Measurements from ENCODE around the gene DLG1.
"Not testable (repeated sequence)": the region's sequence is repeated elsewhere in the genome, so short reads cannot be mapped to it uniquely, and the experiment has no call there.

Gene DLG1

GRCh38 chr3:197093871-197094270, 204.5 kb downstream of the DLG1 start:
- no peak for DNase-seq (ENCODE audit: low spot score)

DNA sequence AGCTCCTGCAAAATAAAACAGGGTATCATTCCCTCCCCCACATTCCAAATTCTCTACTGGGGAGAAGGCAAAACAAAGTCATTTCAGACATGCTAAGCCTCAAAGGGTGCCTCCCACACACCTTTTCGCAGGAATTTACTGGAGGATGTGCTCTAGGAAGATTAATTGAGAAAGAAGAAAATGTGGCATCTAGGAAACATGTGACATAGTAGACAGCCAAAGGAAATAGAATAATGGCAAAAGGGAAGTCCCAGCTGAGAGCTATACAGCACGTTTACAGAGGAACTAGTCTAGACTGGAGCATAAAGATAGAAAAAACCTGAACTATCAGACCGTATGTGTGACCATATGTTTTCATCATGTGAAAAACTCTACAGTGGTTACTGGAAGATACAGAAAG, 210.0 kb downstream of the DLG1 start:
- no peak for DNase-seq (ENCODE audit: low spot score)

DNA sequence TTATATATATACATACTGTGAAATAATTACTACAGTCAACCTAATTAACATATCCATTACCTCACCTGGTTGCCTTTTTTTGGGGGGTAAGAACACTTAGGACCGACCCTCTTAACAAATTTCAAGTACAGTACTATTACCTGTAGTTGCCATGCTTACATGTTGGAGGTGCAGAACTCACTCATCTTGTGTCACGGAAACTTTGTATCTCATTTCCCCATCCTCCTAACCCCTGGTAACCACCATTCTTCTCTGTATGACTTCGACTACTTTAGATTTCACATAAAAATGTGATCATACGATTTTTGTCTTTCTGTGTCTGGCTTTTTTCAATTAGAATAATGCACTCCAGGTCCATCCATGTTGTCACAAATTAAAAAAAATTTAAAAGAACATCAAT, 213.3 kb downstream of the DLG1 start:
- no peak for DNase-seq (ENCODE audit: low spot score)

DNA sequence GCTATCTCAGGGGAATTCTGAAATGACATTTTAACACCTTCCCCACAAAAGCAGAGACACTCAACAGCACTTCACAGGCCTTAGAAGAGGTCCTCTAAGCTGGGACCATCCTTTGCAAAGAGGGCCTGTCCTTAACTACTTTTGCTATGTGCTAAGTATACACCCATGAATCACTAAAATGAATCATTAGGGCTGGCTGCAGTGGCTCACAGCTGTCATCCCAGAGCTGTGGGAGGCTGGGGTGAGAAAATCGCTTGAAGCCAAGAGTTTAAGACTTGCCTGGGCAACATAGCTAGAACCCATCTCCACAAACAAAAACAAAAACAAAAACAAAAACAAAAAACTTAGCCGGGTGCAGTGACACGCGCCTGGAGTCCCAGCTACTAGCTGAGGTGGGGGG, 214.9 kb downstream of the DLG1 start:
- DNase-seq (ENCODE audit: low spot score): no peak

- DNase-seq (ENCODE audit: low spot score): no peak
These were observed 215.5 kb downstream of the DLG1 start for GRCh38 chr3:197082871-197083270.

GRCh38 chr3:197080344-197080743, 218.1 kb downstream of the DLG1 start:
- no peak for DNase-seq (ENCODE audit: low spot score)

DNA sequence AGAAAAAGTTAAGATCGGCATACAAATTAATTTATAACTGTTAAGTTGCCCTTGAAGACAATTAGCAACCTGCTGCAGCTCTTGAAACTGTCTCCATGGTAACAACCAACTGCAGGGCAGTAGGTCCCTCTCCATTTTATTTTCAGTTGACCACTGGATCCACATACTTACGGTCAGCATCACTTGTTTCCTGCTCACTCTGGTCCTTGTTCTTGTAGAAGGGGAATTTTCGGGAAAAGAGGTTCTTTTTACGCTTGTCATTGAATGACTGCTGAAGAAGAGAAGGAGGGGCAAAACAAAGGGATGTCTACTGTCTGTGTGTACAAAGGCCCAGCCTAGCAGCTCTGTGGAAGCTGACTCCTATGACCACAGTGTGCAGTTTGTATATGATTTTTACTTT, 222.0 kb downstream of the DLG1 start:
- no peak for DNase-seq (ENCODE audit: low spot score)

DNA sequence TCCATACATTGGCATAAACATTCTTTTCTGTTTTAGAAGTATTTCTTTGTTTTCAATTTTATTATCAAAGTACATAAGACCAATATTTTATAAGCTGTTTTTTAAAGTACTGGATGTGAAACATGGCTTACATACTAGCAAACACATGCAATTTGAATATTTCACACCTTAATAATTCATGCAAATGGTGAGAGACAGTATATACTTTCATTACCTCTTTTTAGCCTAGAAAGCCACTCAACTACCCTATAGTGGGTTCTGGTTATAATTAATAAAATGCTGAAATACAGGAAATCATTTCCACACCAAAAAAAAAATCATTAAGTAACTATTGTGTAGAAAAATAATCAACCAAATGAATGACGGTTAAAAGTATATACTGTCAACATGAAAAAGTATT, 230.3 kb downstream of the DLG1 start:
- DNase-seq (ENCODE audit: low spot score): no peak

DNA sequence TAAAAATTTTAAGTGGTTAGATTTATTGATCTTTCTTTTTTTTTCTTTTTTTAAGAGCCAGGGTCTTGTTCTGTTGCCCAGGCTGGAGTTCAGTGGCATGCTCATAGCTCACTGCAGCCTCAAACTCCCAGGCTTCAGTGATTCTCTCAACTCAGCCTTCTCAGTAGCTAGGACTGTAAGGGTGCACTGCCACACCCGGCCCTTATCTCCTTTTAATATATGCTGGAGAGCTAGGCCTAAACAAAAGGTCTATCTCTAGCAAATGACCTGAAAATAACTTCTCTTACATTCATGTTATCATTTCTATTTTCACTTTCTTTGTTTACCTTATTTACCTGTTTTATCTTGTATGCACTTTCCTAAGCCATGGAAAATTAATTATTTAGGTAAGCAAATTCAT, 233.6 kb downstream of the DLG1 start:
- DNase-seq (ENCODE audit: low spot score): no peak

DNA sequence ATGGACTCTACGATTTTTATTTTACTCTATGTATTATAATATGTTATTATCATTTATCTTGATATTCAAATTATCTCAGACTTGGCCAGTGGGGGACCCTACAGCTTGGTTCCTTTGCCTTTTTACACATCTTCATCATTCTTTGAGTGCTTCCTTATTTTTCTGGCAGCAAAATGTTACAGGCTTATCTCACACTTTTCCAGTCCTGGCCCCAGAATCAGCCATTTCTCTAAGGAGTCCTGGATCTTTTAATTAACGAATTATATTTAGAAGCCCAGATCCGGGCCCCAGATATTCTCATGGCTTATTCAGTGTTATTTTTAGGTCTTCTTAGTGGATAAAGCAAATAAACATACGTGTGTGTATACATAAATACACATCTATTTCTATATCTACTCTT, 236.0 kb downstream of the DLG1 start:
- DNase-seq (ENCODE audit: low spot score): no peak

DNA sequence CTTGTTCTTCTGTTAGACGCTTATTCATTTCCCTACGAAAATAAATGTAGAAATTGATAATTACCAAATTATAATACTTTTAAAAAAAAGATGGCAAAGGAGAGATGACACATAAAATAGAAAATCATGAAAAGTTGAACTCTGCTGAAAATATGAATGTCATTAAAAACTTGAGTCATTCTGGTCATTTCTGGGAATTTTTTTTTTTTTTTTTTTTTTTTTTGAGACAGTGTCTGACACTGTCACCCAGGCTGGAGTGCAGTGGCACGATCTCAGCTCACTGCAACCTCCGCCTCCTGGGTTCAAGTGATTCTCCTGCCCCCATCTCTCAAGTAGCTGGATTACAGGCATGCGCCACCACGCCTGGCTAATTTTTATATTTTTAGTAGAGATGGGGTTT, 246.8 kb downstream of the DLG1 start:
- DNase-seq (ENCODE audit: low spot score): not testable (repeated sequence)

DNA sequence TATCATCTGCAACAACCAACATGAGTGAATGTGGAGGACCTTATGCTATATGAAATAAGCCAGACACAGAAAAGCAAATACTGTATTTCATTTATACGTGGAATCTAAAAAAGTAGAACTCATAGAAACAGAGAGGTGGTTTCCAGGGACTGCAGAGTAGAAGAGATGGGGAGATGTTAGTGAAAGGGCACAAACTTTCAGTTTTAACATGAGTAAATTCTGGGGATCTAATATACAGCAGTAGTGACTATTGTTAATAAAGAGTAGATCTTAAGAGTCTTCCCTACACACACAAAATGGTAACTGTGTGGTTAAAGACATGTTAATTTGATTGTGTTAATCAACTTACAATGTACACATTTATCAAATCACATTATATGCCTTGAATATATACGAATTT, 247.9 kb downstream of the DLG1 start:
- DNase-seq (ENCODE audit: low spot score): no peak

DNA sequence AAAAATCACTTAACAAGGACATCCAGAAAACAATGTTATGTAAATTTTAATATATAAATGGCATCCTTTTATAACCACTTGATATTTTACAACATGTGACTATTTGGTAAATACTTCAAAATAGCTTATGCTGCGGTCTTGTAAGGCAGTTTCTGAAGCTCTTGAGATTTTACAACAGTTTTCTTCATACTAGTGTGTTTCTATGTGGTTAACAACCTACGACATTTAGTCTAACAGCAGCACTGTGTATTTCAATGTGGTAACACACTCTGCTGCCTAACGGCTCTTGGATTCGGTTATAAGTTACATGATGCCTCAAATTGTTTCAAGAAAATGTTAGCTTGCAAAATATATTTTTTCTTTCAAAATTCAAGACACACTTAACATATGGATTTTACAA, 255.9 kb downstream of the DLG1 start:
- no peak for DNase-seq (ENCODE audit: low spot score)

DNA sequence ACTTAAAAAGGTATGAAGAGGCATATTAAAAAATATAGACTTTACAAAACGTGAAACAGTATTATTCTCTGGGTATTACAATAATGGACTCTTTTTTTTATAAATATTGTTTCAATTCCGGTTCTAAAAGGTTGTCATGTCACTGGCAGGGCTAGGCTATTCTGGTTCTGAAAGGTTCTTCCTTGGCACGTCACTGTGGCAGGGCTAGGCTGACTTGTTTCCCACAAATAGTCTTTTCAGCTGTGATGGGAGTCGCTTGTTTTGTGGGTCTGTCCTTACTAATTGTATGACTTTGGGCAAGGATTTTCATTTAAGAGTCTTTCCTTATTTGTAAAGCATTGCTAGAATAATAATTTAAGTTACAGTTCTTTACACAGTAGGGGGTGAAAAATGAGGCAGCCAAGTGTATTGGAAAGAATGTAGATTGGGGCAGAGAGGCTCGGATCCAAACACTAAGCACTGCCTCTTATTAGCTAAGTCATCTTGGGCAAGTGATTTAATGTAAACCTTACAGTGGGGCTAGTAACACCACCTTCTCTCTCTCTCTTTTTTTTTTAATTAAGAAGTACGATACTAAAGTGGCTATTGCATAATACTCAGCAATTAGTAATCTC, 256.4 kb downstream of the DLG1 start:
- DNase-seq (ENCODE audit: low spot score): no peak

- no peak for DNase-seq (ENCODE audit: low spot score)
These were observed 257.8 kb downstream of the DLG1 start for GRCh38 chr3:197040658-197041057.

- no peak for DNase-seq (ENCODE audit: low spot score)
These were observed 259.5 kb downstream of the DLG1 start for GRCh38 chr3:197038679-197039462.

DNA sequence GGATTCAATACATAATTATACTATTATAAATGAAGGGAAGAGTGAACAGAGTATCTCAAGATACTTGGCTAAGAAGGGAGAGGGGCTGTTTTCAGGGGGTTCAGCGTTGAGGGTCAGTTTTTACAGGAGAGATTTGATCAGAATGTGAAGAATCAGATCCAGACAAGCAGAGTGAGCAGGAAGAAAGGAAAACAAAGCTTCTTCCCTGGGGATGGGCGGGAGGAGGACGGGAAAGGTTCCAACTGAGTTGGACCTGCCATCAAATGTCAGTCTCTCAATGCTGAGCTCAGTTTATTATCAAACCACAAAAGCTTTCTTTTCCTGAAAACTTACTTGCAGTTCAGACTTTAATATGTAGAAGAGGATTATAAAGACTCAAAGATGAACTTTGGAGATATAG, 262.8 kb downstream of the DLG1 start:
- DNase-seq (ENCODE audit: low spot score): no peak

GRCh38 chr3:197034778-197035177, 263.6 kb downstream of the DLG1 start:
- not testable (repeated sequence) for DNase-seq (ENCODE audit: low spot score)

- DNase-seq (ENCODE audit: low spot score): not testable (repeated sequence)
These were observed 264.6 kb downstream of the DLG1 start for GRCh38 chr3:197033764-197034163.

DNA sequence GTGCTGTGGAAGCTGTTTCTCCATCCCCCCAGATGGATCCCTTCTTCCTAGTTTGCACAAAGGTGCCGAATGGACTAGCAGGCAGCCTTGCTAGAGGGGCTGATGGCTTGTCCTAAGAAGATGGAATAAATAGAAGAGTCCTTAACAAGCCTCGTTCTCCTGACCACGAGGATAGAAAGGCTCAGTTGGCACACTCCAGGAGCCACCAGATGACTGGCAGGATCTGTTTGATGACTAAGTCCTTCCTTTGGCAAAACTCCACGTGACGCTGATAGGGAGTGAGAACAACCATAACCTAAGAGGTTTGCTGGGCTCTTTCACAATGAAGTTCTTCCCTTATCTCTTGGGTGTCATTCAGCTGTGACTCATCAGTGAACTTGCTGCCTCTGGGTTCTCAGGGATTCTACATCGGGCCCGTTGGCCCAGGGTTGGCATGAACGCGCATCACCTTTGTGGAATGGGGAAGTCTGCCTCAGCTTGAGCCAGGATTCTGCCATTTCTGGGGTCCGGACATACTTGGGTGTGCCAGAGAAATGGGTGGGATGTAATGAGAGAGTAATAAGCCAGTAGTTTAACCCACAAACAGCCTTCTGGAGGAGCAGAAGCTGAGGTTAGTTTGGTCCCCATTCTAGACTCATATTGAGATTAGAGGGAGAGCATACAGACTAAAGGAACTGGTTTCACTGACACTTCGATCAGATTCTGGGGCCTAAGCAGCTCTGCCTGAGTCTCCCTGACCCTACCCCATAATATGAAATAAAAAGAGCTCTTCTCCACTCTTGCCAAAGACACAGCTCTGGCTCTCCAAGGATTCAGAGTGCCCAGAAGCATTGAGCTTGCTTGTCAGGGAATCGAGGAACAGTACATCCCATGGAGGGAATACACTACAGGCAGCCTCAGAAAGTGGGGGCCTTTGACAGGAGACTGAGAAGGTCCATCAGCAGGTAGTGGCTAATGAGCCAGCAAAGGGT, 266.8 kb downstream of the DLG1 start:
- DNase-seq (ENCODE audit: low spot score): peak; percentile 87

DNA sequence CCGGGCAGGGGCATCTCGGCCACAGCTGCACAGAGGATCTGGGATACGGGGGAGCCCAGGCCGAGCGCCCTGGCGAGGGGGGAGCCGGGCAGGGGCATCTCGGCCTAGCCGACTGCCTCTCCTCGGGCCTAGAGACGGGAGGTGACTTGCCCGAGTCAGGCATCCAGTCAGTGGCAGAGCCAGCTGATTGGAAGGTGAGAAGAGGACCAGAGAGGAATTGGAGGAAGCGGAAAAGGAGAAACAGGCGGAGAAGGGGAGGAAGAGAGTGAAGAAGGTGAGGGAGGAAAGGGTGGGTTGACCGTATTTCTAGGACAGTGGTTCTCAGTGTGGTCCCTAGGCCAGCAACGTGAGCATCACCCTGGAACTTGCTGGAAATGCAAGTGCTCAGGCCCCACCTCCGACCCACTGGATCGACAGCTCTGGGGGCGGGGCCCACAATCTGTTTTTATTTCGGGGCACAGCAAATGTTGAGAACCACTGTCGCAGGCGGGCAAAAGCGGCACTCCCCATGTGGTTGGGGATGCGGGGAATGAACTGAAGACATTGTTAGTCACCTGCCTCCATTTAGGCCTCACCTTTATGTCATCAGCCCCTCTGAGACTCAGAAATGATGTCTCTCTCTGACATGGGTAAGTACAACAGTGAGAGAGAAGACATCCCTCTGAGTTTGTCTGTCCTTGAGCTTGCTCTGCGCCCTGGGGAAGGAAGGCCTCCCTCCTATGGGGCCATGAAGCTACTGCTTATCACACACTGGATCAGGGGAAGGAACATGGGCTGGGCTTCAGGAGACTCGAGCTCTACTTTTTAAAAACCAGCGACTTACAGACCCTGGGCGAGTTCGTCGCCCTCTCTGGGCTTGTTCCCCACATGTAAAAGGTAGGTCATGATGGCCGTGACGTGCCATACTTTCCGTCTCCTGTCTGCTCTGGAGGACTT, 267.8 kb downstream of the DLG1 start:
- no peak for DNase-seq (ENCODE audit: low spot score)
